Erythroblast (primary cell): ENCODE data around the gene HIGD1B.

Experiments used
- GATA1 ChIP-seq: IDR thresholded peaks from 2 replicates; pipeline ENCODE4 v1.6.1; 2011; ENCODE audit warnings: low read depth, mild to moderate bottlenecking, control low read depth, low read length, moderate library complexity
- POLR2A ChIP-seq: IDR thresholded peaks from 2 replicates; pipeline ENCODE4 v1.6.1; 2011; ENCODE audit warnings: mild to moderate bottlenecking, low read length

- no peak for TF ChIP-seq POLR2A
- TF ChIP-seq GATA1, result no peak
These were observed 17.6 kb downstream of the HIGD1B start for GRCh38 chr17:44865231-44865660.
